Suppressor macrophage treated with lipopolysaccharide for 1 hour (primary cell): ENCODE measurements around the gene SCAF8.
A peak's percentile ranks its signal among the peaks of the same experiment; 100 is the strongest.

Experiments used
- DNase-seq, 3 donors: peaks; one replicate each; pipeline ENCODE4 v3.0.0-alpha.2; 2020 to 2022

The SCAF8 gene

GRCh38 chr6:154841109-154841508, 107.9 kb downstream of the SCAF8 start:
- no peak for DNase-seq

GRCh38 chr6:154842833-154843232, 109.6 kb downstream of the SCAF8 start:
- DNase-seq: no peak

GRCh38 chr6:154847318-154847717, 114.1 kb downstream of the SCAF8 start:
- no peak for DNase-seq

GRCh38 chr6:154848580-154848979, 115.4 kb downstream of the SCAF8 start:
- no peak for DNase-seq

GRCh38 chr6:154849475-154849874, 116.3 kb downstream of the SCAF8 start:
- DNase-seq: no peak

GRCh38 chr6:154852687-154853086, 119.5 kb downstream of the SCAF8 start:
- DNase-seq: no peak

GRCh38 chr6:154857529-154857928, 124.3 kb downstream of the SCAF8 start:
- DNase-seq: no peak

- DNase-seq: no peak
Observed at GRCh38 chr6:154861825-154862224, 128.6 kb downstream of the SCAF8 start.

GRCh38 chr6:154862536-154862935, 129.3 kb downstream of the SCAF8 start:
- no peak for DNase-seq

GRCh38 chr6:154864066-154864430, 130.8 kb downstream of the SCAF8 start:
- no peak for DNase-seq

- no peak for DNase-seq
Observed at GRCh38 chr6:154865291-154865690, 132.1 kb downstream of the SCAF8 start.

GRCh38 chr6:154868143-154868594, 135.0 kb downstream of the SCAF8 start:
- DNase-seq: peak; percentile 48 to 64 (median 62)

GRCh38 chr6:154872542-154873114, 139.4 kb downstream of the SCAF8 start:
- DNase-seq: no peak

- DNase-seq: no peak
Observed at GRCh38 chr6:154873546-154873945, 140.3 kb downstream of the SCAF8 start.

GRCh38 chr6:154874773-154875592, 141.8 kb downstream of the SCAF8 start:
- no peak for DNase-seq

- DNase-seq: no peak
Observed at GRCh38 chr6:154876486-154877280, 143.5 kb downstream of the SCAF8 start.

GRCh38 chr6:154878871-154879491, 145.8 kb downstream of the SCAF8 start:
- no peak for DNase-seq

- no peak for DNase-seq
Observed at GRCh38 chr6:154882107-154882506, 148.9 kb downstream of the SCAF8 start.
